ENCODE data around the gene GRAP. TPM values are rescaled to one million over a fixed set of nuclear protein-coding genes. Genes with fewer than 3 reads are reported as not detected.
A peak's percentile ranks its signal among the peaks of the same experiment; 100 is the strongest.

Gene GRAP
- total RNA-seq, 1 experiment from 2014 or later: not detected

DNA sequence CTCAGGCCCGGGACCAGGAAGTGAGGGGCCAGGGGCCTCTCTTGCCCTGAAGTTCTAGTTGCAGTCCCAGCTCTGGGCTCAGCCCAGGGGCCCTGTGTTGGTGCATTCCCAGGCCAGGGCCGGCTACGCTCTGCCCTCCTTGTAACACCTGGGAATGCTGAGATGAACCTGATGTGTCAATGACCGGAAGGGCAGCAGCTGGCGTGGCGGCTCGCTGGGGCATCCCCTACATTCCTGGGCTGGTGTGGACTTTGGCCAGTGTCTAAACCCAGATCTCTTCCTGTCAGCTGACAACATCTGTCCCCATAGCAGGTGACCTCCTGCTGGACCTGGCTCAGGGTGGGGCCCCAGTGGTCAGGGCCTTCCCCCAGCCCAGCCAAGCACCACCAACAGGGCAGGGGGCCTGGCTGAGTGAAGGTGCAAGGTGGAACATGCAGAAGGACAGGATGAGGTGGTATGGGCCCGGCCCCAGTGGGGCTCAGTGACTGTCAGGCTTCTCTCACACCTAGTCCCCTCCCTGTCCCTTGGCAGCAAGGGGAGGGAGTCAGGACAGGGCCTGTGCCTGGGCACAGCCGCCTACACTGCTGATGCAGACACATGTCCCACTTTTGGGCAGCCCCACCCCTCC lies 58.1 kb downstream of the GRAP start:
- TF ChIP-seq, protein P1, sequence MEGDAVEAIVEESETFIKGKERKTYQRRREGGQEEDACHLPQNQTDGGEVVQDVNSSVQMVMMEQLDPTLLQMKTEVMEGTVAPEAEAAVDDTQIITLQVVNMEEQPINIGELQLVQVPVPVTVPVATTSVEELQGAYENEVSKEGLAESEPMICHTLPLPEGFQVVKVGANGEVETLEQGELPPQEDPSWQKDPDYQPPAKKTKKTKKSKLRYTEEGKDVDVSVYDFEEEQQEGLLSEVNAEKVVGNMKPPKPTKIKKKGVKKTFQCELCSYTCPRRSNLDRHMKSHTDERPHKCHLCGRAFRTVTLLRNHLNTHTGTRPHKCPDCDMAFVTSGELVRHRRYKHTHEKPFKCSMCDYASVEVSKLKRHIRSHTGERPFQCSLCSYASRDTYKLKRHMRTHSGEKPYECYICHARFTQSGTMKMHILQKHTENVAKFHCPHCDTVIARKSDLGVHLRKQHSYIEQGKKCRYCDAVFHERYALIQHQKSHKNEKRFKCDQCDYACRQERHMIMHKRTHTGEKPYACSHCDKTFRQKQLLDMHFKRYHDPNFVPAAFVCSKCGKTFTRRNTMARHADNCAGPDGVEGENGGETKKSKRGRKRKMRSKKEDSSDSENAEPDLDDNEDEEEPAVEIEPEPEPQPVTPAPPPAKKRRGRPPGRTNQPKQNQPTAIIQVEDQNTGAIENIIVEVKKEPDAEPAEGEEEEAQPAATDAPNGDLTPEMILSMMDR (IDR thresholded peaks at IDR 0.05; ENCODE audit: unreplicated experiment): no peak
- Mint-ChIP-seq H3K27me3 (ENCODE audit: unreplicated experiment) (no peaks in the 10 kb centered on the region), H3K9me3 (ENCODE audit: low read depth, unreplicated experiment) (no peaks in the 10 kb centered on the region), H3K4me1 (ENCODE audit: low read depth, unreplicated experiment) (peaks cover 17% of the 10 kb centered on the region), H3K27ac (ENCODE audit: unreplicated experiment) (no peak overlapping the region), H3K36me3 (ENCODE audit: insufficient read depth, unreplicated experiment) (peaks cover 8% of the 10 kb centered on the region), H3K4me3 (ENCODE audit: low read depth, unreplicated experiment) (no peak overlapping the region)
- CTCF ChIA-PET: no interaction called here
- intact Hi-C loops (cut with micrococcal nuclease; ENCODE audit: unreplicated experiment): no loop called here
- no TSS peak for BruUV-seq (replicated peaks)
- peak; percentile 61 for DNase-seq

DNA sequence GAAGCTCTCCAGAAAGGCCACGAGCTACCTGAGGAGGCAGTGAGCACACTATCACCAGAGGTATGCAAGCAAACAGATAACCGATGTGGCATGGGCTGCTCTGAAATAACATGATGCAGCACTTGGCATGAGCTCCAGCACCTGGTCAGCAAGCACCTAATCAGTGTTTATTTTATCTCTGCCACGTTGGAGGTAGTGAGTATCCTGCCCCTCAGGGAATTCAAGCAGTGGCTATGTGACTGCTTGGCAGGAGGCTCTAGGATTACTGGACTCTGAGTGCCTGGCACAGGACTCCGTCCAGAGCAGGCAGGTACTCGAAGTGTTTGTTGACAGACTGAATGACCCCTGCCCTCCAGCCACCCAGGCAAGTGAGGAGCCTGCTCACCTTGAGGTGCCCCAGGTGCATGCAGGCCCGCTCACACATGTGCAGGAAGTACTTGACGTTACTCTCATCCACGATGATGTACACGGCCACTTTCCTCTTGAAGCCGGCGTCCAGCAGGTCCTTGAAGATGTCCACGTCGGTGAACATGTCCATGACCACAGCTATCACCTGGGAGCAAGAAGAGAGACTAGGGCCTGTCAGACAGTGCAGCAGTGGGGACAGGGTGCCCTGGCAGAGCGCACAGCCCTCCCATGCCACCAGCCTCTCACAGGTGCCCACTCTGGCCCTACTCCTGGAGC lies 58.8 kb downstream of the GRAP start:
- H3K4me1 Mint-ChIP-seq (ENCODE audit: low read depth, unreplicated experiment): peaks cover 11% of the 10 kb centered on the region
- BruUV-seq (replicated peaks): no TSS peak
- TF ChIP-seq, protein P1 (IDR thresholded peaks at IDR 0.05; ENCODE audit: unreplicated experiment): no peak
- H3K27me3 Mint-ChIP-seq (ENCODE audit: unreplicated experiment): no peaks in the 10 kb centered on the region
- peaks cover 8% of the 10 kb centered on the region for H3K36me3 Mint-ChIP-seq (ENCODE audit: insufficient read depth, unreplicated experiment)
- H3K27ac Mint-ChIP-seq (ENCODE audit: unreplicated experiment): no peak overlapping the region
- DNase-seq: no peak
- no peaks in the 10 kb centered on the region for H3K9me3 Mint-ChIP-seq (ENCODE audit: low read depth, unreplicated experiment)
- H3K4me3 Mint-ChIP-seq (ENCODE audit: low read depth, unreplicated experiment): no peak overlapping the region
- intact Hi-C loops (cut with micrococcal nuclease; ENCODE audit: unreplicated experiment): no loop called here
- CTCF ChIA-PET: no interaction called here

DNA sequence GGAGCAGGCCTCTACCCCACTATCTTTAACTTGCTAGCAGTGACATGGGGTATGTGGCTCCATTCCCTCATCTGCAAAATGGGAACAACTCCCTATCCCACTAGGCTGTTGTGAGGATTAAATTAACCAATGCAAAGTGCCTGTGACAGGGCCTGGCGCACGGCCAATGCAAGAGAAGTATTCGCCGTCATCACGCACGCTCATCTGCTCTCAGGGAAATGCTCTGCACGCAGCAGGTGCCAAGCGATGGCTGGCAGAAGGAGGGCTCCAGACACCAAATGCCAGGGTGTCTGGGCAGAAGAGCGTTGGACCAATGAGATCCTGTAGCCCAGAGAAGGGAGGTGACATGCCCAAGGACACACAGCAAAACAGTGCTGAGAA lies 59.5 kb downstream of the GRAP start:
- Mint-ChIP-seq H3K36me3 (ENCODE audit: insufficient read depth, unreplicated experiment) (peaks cover 12% of the 10 kb centered on the region), H3K4me1 (ENCODE audit: low read depth, unreplicated experiment) (peaks cover 14% of the 10 kb centered on the region), H3K4me3 (ENCODE audit: low read depth, unreplicated experiment) (no peak overlapping the region), H3K9me3 (ENCODE audit: low read depth, unreplicated experiment) (no peaks in the 10 kb centered on the region), H3K27me3 (ENCODE audit: unreplicated experiment) (no peaks in the 10 kb centered on the region), H3K27ac (ENCODE audit: unreplicated experiment) (no peak overlapping the region)
- no TSS peak for BruUV-seq (replicated peaks)
- TF ChIP-seq, protein P1 (IDR thresholded peaks at IDR 0.05; ENCODE audit: unreplicated experiment): no peak
- no peak for DNase-seq
- intact Hi-C loops (cut with micrococcal nuclease; ENCODE audit: unreplicated experiment): no loop called here
- CTCF ChIA-PET: no interaction called here

DNA sequence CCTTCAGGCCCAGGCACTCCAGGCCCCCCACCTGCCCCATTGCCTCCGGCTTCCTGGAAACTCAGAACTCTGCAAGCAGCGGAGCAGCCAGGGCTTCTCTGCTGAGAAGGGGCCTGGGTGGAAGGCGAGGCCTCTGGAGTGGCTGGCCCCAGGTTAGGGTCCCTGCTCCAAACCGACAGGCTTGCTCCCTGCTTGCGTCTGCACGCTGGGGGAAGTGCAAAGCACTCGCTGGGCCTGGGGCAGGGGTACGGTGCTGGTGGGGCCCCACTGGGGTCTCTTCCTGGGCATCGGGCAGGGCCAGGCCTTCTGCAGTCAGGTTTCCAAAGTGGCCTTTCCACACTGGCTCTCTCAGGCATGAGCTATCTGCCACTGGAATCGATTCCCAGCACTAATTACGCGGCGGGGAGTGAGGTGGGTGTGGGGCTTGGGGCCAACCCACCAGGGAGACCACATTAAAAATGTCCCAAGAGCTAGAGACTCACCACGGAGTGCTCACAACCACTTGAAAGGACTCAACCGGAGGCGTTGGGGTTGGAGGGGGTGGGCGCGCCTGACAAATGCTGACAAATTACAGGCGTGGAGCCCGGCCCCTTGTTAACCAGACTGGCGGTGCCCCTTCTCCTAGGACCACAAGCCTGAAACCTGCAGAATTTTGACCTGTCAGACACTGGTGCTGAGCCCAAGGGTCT lies 60.1 kb downstream of the GRAP start:
- Mint-ChIP-seq H3K27me3 (ENCODE audit: unreplicated experiment) (no peaks in the 10 kb centered on the region), H3K9me3 (ENCODE audit: low read depth, unreplicated experiment) (no peaks in the 10 kb centered on the region), H3K4me3 (ENCODE audit: low read depth, unreplicated experiment) (no peak overlapping the region), H3K27ac (ENCODE audit: unreplicated experiment) (no peak overlapping the region), H3K36me3 (ENCODE audit: insufficient read depth, unreplicated experiment) (peaks cover 17% of the 10 kb centered on the region), H3K4me1 (ENCODE audit: low read depth, unreplicated experiment) (peaks cover 19% of the 10 kb centered on the region)
- no TSS peak for BruUV-seq (replicated peaks)
- intact Hi-C loops (cut with micrococcal nuclease; ENCODE audit: unreplicated experiment): no loop called here
- CTCF ChIA-PET: no interaction called here
- no peak for DNase-seq
- TF ChIP-seq, protein P1 (IDR thresholded peaks at IDR 0.05; ENCODE audit: unreplicated experiment): no peak

All from Calu3 (cell line).